GM18858 (cell line): ENCODE measurements around the gene INPP4B.

Experiments used
- ATAC-seq: cut with Tn5 transposase; IDR thresholded peaks from one replicate; pipeline ENCODE4 v1.9.1; 2021; ENCODE audit not compliant: unreplicated experiment

INPP4B gene

DNA sequence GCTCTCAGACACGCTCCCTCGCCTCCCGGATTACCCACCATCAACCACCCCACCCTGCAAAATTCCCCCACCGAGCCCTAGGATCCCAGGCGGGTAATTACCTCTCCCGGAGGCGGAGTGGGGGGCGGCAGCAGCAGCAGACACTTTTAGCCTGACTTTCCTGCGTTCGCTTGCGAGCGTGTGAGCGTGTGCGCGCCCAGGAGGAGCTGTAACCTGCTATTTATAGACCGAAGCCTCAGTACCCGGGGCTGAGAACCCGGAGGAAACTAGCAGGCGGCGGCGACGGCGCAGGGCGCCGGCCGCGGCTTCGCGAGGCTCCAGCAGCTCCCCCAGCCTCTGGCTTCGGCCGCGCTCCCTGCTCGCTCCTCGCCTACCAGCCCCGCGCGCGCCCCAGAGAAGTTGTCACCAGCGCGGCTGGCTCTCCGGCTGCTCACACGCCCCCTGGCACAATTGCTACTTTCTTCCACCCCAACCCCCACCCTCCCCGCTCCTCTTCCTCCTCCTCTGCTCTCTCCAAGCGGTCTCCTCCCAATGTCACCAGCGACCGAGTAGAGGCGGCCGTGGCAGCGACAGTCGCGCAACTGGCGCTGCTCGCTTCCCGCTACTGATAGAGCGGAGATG lies at the start of gene INPP4B:
Gene INPP4B, minus strand, starts transcription at position 194 of the 621 bp plus-strand sequence.
- no peak for ATAC-seq

DNA sequence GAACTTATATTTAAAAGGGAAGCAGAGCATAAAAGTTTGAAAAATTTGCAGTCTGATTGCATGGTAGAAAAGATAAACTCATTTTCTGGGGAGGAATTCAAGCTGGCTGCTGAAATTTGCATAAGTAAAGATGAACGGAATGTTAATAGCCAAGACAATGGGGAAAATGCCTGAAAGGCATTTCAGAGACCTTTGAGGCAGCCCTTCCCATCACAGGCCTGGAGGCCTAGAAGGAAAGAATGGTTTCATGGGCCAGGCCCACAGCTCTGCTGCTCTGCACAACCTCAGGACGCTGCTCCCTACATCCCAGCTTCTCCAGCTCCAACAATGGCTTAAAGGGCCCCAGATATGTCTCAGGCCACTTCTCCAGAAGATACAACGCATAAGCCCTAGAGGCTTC lies 46.9 kb upstream of the INPP4B start:
- no peak for ATAC-seq

DNA sequence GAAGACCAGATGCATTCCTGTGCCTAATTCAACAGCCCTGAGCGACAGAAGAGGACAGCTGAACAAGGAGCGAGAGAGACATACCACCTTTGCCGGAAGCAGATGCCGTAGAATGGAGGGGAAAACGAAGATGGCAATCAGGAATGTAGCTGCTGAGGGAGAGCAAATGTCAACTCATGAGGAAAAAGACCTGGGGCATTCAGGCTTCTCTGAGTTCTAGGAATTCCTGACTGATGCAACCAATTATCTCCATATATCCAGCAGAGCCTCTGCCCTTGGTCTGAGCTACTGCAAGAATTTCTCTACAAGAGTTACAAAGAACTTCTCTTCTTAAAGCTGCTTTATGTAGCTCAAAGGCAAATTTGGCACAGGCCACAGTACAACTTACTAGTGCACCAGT lies 40.5 kb upstream of the INPP4B start:
- no peak for ATAC-seq

DNA sequence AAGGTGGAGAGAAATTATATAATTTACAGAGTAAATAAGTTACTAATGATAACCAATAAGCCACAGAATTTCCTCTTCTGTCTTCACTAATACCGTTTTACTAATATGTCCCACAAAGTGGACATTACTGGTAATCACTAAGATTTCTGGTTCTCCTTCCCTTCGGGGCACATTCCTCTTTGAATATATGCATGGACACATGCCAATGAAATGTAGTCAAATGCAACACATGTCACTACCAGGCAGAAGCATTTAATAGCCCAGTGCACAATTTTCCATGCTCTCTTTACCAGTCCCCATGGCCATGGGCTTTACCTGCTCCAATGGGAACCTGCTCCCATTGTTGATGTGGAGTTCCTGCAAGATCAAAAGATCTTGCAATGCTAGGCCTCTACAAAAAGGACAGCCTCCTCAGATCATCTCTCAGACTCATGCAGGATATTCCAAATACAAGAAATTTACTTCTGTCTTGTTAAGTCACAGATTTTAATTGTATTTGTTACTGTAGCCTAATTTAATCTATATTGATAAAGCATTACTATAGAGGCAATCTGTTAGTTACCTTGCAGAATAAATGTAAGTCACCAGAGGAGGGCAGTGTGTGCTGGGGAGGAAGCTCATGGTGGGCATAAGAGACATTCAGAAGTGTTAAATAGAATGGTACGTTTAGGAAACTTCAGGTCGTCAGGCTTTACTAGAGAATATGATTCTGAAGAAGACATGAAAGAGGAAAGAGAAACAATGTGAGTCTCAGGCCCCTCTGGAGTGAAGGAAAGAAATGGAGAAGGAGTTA lies 37.1 kb upstream of the INPP4B start:
- no peak for ATAC-seq

DNA sequence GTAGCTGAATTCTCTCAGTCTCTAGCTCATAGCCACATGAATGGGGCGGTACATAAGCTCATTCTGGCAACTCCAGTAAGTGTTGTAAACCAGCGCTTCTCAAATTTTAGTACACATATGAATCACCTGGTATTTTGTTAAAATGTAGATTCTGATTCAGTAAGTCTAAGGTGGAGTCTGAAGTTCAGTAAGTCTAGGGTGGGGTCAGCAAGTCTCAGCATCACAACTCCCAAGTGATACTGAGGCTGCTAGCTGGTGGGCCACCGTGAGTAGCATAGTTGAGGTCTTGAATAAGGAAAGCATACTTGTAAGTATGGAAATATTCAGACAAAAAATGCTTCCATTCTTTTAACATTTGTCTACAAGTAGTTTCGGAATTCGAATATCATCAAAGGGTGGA lies 36.1 kb upstream of the INPP4B start:
- no peak for ATAC-seq

DNA sequence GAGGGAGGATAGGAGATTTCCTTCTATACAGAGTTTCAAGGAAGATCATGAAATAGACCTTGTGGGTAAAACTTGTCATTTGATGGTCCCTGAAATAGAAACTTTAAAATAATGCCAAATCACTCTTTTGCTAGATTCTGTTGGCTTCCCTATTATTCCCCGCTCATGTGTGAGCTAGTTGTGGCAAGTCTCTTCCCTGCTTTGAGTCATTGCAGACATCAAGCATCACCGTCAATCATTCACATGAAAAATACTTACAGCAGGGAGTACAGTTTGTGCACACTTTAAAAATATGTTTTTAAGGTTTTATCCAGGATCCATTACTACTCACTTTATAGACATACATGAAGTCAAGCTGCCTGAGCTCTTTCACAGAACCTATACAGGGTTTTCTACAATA lies 35.2 kb upstream of the INPP4B start:
- no peak for ATAC-seq

DNA sequence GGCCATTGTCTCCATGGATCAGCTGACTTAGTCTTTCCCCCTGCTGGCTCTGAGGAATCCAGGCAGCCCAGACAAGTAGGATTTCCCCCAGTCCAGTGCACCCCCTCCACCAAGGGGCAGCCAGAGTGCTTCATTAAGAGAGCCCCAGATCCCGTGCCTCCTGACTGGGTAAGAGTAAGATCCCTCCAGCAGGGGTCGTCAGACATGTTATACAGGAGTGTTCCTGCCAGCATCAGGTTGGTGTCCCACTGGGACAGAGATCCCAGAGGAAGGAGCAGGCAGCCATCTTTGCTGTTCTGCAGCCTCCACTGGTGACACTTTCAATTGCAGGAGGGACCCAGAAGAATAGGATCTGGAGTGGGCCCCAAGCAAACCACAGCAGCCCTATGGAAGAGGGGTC lies 29.0 kb upstream of the INPP4B start:
- no peak for ATAC-seq

DNA sequence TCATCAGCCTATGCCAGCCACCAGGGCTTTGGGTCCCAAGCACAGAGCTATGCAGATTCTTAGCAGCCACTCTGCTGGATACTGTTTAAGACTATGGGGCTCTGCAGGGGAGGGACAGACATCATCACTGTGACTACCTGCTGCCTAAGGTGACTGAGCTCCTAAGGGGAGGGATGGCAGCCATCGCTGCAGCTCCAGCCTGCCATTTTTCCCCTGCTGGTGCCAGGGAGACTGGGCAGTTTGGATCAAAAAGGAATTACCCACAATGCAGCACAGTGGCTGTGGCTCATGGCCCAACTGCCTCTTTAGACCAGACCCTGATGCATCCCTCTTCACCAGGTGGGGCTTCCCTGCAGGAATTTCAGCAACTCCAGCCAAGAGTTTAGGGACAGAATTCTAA lies 28.6 kb upstream of the INPP4B start:
- no peak for ATAC-seq

DNA sequence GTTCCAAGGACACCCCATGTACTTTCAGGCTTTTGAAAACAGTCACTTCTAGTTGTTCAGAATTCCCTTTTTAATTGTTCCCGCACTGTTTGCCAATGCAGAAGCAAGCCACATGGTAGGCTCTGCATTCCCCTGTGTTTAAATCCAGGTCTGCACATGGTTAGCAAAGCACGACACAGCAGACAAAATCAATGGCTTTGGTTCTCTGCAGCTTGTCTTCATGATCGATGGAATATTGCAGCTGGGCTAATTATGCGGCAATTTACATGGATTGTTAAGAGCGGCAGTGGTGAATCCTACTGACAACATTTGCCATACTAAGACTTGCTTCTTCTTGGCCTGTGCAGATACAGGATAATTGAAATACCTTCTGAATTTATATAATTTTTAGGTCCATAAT lies 20.6 kb upstream of the INPP4B start:
- ATAC-seq, result no peak

DNA sequence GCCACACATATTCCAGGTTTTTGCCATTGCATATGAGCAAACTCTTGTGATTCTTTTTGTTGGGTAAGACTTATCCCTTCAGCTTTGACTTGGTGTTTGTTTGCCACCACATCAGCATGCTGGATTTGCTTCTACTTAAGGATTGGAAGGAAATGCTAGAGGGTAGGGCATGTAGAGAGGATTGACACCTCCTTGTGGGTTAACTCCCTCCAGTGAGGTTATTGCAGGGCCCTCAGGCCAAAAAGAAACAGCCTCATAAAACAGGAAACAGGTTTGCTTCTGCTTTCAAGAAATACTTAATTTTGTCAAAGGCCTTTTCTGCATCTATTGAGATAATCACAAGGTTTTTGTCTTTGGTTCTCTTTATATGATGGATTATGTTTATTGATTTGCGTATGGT lies 15.2 kb upstream of the INPP4B start:
- ATAC-seq, result no peak

DNA sequence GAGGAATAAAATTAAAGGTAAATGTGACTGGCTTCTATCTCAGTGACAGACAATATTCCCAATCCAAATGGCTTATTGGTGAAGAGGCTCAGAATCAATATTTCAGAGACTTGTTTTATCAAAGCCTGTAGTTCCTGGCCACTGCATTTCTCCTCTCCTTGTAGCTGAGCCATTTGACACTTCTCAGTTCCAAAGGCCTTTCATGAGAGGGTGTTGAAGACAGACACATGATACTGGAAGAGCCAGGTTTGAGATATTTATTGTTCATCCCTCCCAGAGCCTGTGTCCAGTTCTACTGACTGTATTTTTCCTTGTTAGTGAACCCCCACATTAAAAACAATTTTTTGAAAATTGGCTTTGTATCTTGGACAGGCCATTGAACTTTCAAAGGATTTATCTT lies 12.9 kb upstream of the INPP4B start:
- ATAC-seq, result no peak

DNA sequence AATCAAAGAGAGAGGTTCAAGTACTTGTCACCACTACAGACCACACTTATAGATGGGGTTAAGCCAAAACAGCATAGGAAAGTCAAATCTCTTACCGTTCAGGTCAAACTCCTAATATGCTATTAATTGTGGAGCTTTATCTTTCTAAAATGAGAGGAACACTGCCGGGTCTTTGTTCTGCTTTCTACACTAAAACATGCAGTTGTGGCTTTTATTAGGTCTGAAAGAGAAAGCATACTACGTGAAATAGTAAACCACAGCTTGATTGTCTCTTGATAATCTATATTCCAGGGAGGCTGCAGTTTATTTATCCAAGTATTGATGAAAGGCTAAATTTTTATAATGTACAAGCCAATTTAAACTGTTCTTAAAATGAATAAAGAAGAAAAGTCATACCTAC lies 12.3 kb upstream of the INPP4B start:
- no peak for ATAC-seq

DNA sequence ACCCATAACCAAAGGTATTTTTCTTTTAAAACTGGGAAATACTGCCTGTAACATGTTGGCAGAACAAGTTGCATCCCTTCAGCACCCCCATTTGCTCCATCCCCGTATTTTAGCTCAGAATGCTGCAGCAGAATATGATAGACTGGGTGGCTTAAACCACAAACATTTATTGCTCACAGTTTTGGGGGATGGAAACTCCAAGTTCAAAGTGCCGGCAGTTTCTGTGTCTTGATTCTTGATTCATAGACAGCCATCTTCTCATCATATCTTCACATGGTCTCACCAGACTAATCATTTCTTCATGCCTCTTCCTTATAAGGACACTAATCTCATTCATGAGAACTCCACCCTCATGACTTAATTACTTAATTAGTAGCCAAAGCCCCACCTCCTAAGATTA lies 10.5 kb upstream of the INPP4B start:
- no peak for ATAC-seq

DNA sequence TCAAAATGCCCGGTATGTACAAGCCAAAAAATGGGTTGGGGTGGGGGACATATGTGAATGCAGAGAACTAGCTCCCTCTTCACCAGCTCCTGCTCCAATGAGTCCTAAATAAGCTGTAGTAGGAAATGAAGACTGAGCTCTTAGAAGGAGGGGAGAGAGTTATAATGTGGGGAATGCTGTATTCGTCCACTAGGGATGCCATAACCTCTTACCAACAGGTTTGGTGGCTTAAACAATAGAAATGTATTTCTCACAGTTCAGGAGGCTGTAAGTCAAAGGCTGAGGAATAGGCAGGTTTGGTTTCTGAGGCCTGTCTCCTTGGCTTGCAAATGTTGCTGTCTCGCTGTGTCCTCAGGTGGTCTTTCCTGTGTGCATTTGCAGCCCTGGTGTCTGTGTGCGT lies 4.4 kb upstream of the INPP4B start:
- ATAC-seq, result no peak

DNA sequence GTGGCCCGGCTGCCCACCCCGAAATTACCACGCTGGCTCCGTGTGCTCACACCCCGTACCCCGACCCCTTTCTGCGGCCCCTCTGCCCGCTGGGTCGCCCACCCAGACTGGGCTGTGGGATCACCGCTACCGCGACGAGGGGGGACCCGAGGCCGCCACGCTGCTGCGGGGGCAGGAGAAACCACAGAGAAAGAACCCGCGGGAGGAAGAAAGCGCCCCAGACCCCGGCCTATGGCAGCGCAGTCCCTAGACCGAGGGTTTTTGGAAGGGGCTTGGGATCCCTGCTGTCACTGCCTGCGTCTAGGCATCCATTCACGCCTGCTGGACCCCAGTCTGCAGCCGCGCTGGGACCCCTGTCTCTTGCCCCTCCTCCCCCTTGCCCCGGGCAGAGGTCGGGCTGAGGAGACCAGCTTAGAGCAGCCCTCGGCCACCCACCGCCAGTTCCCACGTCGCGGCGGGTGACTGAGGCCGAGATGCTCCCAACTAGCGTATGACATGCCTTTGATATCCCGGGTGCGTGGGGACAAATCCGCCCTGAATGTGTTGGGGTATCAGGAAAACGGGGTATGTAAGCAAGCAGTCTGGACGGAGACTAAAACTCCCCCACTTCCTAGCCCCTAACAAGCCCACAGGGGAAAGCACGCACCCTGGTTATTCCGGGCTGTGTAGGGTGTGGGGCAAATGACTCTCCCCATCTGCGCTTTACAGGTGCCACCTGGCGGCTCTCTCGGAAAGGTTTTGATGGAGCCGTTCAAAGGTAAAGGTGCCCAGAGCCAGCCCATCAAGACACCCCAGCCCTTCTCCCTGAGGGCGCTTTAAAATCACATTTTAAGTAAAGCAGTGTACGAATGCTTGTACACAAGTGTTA lies 862 bp upstream of the INPP4B start:
- ATAC-seq, result no peak

DNA sequence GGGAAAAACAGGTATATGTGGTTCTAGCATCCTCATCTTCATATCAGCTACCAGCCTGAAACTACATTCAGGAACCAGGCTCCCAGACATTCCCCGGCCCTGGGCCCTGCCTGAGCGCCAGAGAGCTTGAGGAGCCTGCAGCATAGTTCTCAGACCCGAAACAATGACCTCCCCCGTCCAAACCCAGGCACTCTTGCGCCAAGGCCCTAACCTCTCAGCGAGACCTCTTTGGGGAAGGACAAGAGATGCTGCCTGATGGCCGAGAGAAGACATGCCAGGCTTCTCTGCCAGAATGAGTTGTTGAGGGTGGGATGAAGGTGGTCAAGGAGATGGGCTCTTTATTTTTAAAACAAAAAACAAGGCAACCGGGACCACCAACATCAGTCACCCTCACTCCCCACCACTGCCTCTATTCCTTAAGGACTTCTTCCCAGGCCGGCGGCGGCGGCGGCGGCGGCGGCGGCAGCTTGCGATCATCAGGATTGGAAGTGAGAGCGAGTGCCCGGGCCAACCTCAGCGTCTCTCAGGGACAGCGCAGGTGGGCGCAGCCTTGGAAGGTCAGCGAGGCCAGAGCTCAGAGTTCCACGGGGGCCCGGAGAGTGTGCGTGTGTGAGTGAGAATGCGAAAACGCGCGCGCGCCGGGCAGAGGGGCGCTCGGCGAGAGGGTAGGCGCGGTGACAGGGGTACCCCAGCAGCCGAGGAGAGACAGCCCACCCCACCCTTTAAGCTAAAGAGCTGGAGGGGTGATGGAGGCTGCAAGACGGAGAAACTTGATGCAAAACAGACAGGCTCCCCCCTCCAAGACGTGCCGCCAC lies 601 bp downstream of the INPP4B start:
- no peak for ATAC-seq

DNA sequence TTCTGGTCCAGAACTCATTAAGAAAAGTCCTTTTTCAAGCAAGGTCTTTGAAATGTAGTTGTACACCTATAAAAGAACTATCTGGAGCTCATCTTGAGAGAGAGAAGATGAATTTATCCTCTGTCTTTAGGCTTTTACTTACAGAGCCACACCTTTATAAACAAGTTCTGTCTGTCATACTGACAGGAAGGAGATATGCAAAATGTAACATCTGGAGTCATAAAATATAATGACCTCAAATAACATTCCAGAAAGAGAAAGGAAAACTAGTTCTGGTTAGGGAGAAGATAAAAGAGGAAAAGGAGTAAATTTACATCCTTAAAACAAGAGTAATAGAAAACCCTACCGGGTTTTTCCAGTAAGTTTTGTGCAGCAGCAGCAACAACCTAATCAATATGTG lies 1.3 kb downstream of the INPP4B start:
- no peak for ATAC-seq

DNA sequence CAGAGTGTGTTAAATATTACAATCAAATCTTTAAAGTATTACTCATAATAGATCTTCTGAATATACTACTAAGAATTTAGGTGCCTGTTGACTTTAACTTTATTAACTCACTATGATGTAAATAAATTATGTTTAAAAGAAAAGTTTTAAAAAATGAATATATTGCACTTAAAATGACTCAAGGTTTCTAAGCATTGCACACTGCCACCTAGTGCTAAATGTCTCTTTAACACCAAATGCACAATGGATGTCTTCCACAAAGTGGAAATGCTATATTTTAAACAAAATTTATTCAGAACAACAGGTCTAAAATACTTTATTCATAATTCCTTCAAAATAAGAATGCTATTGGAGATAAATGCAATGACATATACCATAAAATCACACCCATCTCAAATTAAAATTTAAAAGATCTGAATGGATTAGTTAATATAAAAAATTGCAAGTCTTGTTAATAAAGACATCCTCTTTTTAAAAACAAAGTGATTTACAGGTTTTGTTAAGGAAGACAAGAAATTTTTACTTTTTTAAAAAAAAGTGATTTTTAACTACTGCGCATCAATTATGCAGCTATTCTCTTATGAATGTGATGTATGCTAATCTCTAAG lies 5.5 kb downstream of the INPP4B start:
- ATAC-seq, result no peak

DNA sequence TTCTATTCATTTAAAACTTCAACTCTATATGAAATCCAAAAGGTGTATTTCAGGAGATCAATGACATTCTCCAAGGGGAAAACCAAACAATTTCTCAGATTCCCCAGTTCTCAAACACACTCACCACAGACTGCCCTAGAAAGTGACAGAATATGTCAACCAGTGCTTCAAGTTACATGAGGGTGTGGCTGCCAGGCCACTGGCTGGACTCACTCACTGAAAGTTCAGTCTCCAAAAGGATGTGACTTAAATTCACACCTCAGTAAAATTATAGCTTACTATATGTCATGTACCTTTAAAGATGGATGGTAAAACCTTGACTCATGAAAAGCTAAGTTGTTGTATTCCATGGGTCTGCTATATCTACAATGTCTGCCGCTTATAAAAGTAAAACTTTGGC lies 7.3 kb downstream of the INPP4B start:
- no peak for ATAC-seq

DNA sequence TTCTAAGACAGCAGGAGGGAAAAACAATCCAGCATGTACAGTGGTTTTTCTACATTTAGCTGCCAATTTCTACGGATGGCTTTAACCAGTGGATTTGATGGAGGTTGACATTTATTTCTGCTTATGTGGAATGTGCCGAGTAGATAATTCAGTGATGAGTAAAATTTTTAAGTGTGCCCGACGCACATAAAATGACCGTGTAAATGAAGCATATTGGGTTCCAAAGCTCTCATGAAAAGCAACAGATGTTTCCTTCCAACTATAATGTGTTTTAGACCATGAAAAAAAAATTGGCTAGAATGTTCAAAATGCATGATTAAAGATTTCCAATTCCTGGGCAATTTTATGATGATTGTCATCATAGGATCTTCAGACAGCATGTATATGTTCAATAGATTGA lies 14.1 kb downstream of the INPP4B start:
- ATAC-seq, result no peak
